Psoas muscle (tissue), 8 donors: ENCODE results near the gene BCAR3. TPM values are rescaled to one million over a fixed set of nuclear protein-coding genes. Genes with fewer than 3 reads are reported as not detected.
A peak's percentile ranks its signal among the peaks of the same experiment; 100 is the strongest.
"Not testable (repeated sequence)": the region's sequence is repeated elsewhere in the genome, so short reads cannot be mapped to it uniquely, and the experiment has no call there.

Experiments used
- ATAC-seq, 4 donors: fragments of 200-7000 bp; cut with Tn5 transposase; one replicate each; pipeline ENCODE4 v1.9.1; 2020; ENCODE audit warnings: moderate library complexity in 3 of 4, mild to moderate bottlenecking in 2 of 4
- DNase-seq, 2 donors: peaks; one replicate each; pipeline ENCODE4 v3.0.0-alpha.2; 2020
- H3K27ac ChIP-seq: fragments of 200-600 bp; one replicate; pipeline ENCODE4 v1.8.0; 2022
- H3K27me3 ChIP-seq, 3 donors: fragments of 200-600 bp in 1 of 3; one replicate each; pipeline versions ENCODE4 v1.6.1 to v1.8.0; 2013 to 2022; ENCODE audit warnings: low read length in 2 of 3, mild to moderate bottlenecking in 2 of 3, moderate library complexity in 1 of 3; ENCODE audit not compliant: insufficient read depth in 3 of 3
- H3K36me3 ChIP-seq, 2 donors: fragments of 200-600 bp in 1 of 2; one replicate each; pipeline versions ENCODE4 v1.6.1 to v1.8.0; 2013 to 2022; ENCODE audit warnings: low read depth in 1 of 2, mild to moderate bottlenecking in 1 of 2, moderate library complexity in 1 of 2; ENCODE audit not compliant: insufficient read depth in 1 of 2
- H3K4me1 ChIP-seq: fragments of 200-600 bp; one replicate; pipeline ENCODE4 v1.8.0; 2022
- H3K4me3 ChIP-seq: fragments of 200-600 bp; one replicate; pipeline ENCODE4 v1.8.0; 2022; ENCODE audit warnings: mild to moderate bottlenecking
- H3K9me3 ChIP-seq: fragments of 200-600 bp; one replicate; pipeline ENCODE4 v1.8.0; 2022
- WGBS, 3 donors: extraction: QIAGEN DNeasy Blood & Tissue Kit; methylation state at CpG; one replicate each; pipeline versions ENCODE4 v1.1.6 to v1.1.7; 2013; 5-methylcytosine and 5-hydroxymethylcytosine counted together
- intact Hi-C, 2 donors: fragments of 100-400 bp; cut with DNase I; formaldehyde crosslinking; loops; one replicate each; pipeline versions ENCODE4 v1.11.0 to v1.14.2; 2022
- polyA plus RNA-seq, 3 donors: library from polyadenylated mRNA; stranded (reverse); fragments of 200-250 nt; gene quantifications; one replicate each; pipeline ENCODE4 v1.2.3, GENCODE V29; 2013
- total RNA-seq, 4 donors: library from RNA; stranded (reverse); fragmentation: NEBNext Ultra II Directional in 2 of 4; extraction: Animal tissue kit (Norgen Biotek cat#: 25700) in 2 of 4; gene quantifications; one replicate each; pipeline versions ENCODE4 v1.2.1 to v1.2.4, GENCODE V29; 2021 to 2023
- TF ChIP-seq, protein P1 (sequence below): fragments of 200-600 bp; IDR thresholded peaks from one replicate; pipeline ENCODE4 v1.8.0; 2022; ENCODE audit warnings: antibody characterized with exemption
- donor health status: healthy with polysubstance abuse.
- donor health status: DM: no; HTN: no; CAD: no; lungs with moderate emphysema.
- donor health status: Bipolar disorder and iron deficiency.
- donor health status: healthy.
- donor health status: DM: yes; HTN: yes; CAD: no.
- donor health status: DM: no; HTN: no; CAD: no.
- donor health status: DM: no; HTN: no; CAD: no.
- donor health status: DM: yes; HTN: yes; CAD: no.

Gene BCAR3
- total and polyA plus RNA-seq, 7 donors: 15.8 to 64.1 (median 18.4) TPM

DNA sequence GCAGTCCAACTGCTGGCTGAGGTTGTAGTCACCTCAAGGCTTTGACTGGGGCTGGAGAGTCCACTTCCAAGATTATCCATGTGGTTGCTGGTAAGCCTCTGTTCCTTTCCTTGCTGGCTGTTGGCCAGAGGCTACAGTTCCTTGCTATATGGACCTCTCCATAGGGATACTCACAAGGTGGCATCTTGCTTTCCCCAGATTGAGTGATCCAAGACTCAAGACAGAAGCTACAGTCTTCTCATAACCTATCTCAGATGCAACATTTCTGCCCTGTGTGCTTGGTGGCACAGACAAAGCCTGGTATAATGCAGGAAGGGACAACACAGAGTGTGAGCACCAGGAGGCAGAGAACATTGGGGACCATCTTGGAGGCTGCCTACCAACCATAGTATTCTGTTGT is 121.9 kb downstream of the BCAR3 start:
- Histone ChIP-seq H3K27ac (no peak overlapping the region), H3K36me3 (peaks cover 4 to 40% of the 10 kb centered on the region in 2 donors), H3K4me3 (no peak overlapping the region), H3K4me1 (peaks cover 9% of the 10 kb centered on the region), H3K27me3 (no peaks in the 10 kb centered on the region), H3K9me3 (peaks cover 5% of the 10 kb centered on the region)
- intact Hi-C loops: no loop called here
- TF ChIP-seq, protein P1, sequence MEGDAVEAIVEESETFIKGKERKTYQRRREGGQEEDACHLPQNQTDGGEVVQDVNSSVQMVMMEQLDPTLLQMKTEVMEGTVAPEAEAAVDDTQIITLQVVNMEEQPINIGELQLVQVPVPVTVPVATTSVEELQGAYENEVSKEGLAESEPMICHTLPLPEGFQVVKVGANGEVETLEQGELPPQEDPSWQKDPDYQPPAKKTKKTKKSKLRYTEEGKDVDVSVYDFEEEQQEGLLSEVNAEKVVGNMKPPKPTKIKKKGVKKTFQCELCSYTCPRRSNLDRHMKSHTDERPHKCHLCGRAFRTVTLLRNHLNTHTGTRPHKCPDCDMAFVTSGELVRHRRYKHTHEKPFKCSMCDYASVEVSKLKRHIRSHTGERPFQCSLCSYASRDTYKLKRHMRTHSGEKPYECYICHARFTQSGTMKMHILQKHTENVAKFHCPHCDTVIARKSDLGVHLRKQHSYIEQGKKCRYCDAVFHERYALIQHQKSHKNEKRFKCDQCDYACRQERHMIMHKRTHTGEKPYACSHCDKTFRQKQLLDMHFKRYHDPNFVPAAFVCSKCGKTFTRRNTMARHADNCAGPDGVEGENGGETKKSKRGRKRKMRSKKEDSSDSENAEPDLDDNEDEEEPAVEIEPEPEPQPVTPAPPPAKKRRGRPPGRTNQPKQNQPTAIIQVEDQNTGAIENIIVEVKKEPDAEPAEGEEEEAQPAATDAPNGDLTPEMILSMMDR: no peak
- ATAC-seq (no peak), DNase-seq (no peak)

- peaks cover 5% of the 10 kb centered on the region for H3K9me3 ChIP-seq
- DNase-seq: no peak
- no peak overlapping the region for H3K4me3 ChIP-seq
- 90 to 95% (median 92%) methylated on average over 2 of the region's 2 CpGs for WGBS, 3 donors
- no peak for ATAC-seq
- TF ChIP-seq, protein P1: no peak
- peaks cover 4 to 34% of the 10 kb centered on the region in 2 donors for H3K36me3 ChIP-seq
- H3K4me1 ChIP-seq: peaks cover 15% of the 10 kb centered on the region
- H3K27me3 ChIP-seq: no peaks in the 10 kb centered on the region
- H3K27ac ChIP-seq: no peak overlapping the region
- intact Hi-C loops: no loop called here
Observed at GRCh38 chr1:93559045-93559444, 122.6 kb downstream of the BCAR3 start.

DNA sequence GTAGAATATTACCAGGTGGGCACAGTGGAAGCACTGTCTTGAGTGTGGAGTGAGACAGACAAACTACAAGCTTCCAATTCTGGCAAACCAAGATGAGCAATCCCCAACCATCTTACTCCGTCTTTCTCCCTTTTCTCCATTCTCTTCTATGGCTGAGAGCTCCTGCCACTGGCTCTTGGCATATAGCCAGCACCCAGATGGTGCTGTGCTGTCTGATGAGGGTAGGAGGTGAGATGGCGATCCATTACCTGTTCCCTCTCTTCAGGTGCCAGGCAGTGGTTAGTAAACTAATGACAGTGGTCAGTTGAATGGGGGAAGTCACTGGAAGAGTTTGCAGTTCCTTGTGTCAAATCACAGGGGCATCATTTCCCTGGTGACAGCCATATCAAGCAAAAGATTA is 125.3 kb downstream of the BCAR3 start:
- no peak overlapping the region for H3K4me3 ChIP-seq
- intact Hi-C loops: no loop called here
- ATAC-seq: no peak
- H3K27ac ChIP-seq: no peak overlapping the region
- H3K27me3 ChIP-seq: no peaks in the 10 kb centered on the region
- TF ChIP-seq, protein P1: no peak
- H3K9me3 ChIP-seq: peaks cover 5% of the 10 kb centered on the region
- DNase-seq: no peak
- WGBS, 3 donors: 70 to 83% (median 79%) methylated on average over 2 of the region's 2 CpGs
- H3K36me3 ChIP-seq: peaks cover 4 to 9% of the 10 kb centered on the region in 2 donors
- H3K4me1 ChIP-seq: peaks cover 35% of the 10 kb centered on the region

GRCh38 chr1:93554883-93555872 is 126.5 kb downstream of the BCAR3 start:
- peak overlapping the region; percentile 71 for H3K27ac ChIP-seq
- TF ChIP-seq, protein P1: no peak
- DNase-seq (no peak), ATAC-seq (peak in 3 of 4 donors; percentile 53 to 71 (median 70))
- intact Hi-C loops: loop anchor here (5.0 kb wide), 1 partner anchor 108 kb away; the partner anchor contains the start of gene FNBP1L (in 2 of the 2)
- no peaks in the 10 kb centered on the region for H3K27me3 ChIP-seq
- peaks cover 5% of the 10 kb centered on the region for H3K9me3 ChIP-seq
- peaks cover 35% of the 10 kb centered on the region for H3K4me1 ChIP-seq
- 37 to 51% (median 41%) methylated on average over 7 of the region's 7 CpGs for WGBS, 3 donors
- peaks cover 0 to 12% of the 10 kb centered on the region in 2 donors for H3K36me3 ChIP-seq
- H3K4me3 ChIP-seq: no peak overlapping the region

DNA sequence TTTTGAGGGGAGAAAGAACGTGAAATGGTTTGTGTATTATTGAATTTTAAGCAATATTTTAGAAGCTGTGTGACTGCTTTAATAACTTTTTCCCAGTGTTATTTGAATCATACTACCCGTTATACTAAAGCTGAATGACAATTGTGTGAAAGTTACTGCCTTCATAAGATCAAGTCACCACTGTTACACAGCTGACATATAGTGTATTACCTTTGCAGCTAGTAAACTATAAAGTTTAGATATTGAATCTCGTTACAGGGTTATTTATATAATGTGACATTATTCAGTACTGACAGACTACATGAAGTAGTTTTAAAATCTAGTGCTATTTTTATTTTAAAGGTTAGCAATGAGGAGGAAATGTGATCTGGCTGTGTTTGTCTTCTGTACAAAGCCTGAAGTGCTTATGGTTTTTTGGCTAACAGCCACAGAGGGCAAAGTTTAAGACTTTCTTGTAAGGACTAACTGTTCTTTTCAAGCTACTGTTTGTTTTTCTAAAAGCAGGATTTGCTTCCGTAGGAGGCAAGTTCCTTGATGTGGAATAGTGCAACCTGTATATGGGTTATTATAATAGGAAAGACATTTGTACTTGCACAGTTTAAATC is 127.6 kb downstream of the BCAR3 start:
- Histone ChIP-seq H3K4me1 (peaks cover 35% of the 10 kb centered on the region), H3K4me3 (peak overlapping the region; percentile 9), H3K27ac (peak overlapping the region; percentile 71), H3K36me3 (peaks cover 0 to 19% of the 10 kb centered on the region in 2 donors)
- WGBS, 3 donors: 23 to 35% (median 28%) methylated on average over 4 of the region's 4 CpGs
- not testable (repeated sequence) for H3K27me3 ChIP-seq, H3K9me3 ChIP-seq, DNase-seq
- intact Hi-C loops: loop anchor here (5.0 kb wide), 1 partner anchor 107 kb away; the partner anchor contains the start of gene FNBP1L (in 2 of the 2)
- peak; percentile 65 to 90 (median 76) for ATAC-seq
